GM19023 (cell line): Measurements from ENCODE around the gene C4orf51.
A peak's percentile ranks its signal among the peaks of the same experiment; 100 is the strongest.

ENCODE experiments used
- ATAC-seq: cut with Tn5 transposase; IDR thresholded peaks from one replicate; pipeline ENCODE4 v1.9.1; 2021; ENCODE audit warnings: mild to moderate bottlenecking, moderate library complexity; ENCODE audit not compliant: unreplicated experiment

The C4orf51 gene

GRCh38 chr4:145755802-145756201 is 75.9 kb downstream of the C4orf51 start:
- ATAC-seq, result no peak

GRCh38 chr4:145756244-145756643 is 76.3 kb downstream of the C4orf51 start:
- ATAC-seq, result no peak

DNA sequence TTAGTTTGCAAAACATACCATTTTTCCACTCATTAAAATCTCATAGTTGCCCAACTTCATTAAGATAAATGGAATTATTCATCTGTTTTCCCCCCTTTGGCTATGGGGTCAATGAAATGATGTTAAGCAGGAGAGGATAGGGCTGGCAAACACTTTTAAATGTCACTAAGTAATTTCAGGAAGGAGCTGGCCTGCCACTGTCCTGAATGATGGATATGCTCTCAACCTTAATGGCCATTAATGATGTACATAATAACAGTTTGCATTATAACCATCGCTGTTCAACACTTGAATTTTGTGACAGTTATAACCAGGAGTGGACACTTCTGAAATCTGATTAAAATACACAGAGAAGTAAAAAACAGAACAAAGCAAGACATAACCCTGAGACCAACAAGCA is 77.2 kb downstream of the C4orf51 start:
- no peak for ATAC-seq

- no peak for ATAC-seq
Observed at GRCh38 chr4:145760176-145760575, 80.2 kb downstream of the C4orf51 start.

DNA sequence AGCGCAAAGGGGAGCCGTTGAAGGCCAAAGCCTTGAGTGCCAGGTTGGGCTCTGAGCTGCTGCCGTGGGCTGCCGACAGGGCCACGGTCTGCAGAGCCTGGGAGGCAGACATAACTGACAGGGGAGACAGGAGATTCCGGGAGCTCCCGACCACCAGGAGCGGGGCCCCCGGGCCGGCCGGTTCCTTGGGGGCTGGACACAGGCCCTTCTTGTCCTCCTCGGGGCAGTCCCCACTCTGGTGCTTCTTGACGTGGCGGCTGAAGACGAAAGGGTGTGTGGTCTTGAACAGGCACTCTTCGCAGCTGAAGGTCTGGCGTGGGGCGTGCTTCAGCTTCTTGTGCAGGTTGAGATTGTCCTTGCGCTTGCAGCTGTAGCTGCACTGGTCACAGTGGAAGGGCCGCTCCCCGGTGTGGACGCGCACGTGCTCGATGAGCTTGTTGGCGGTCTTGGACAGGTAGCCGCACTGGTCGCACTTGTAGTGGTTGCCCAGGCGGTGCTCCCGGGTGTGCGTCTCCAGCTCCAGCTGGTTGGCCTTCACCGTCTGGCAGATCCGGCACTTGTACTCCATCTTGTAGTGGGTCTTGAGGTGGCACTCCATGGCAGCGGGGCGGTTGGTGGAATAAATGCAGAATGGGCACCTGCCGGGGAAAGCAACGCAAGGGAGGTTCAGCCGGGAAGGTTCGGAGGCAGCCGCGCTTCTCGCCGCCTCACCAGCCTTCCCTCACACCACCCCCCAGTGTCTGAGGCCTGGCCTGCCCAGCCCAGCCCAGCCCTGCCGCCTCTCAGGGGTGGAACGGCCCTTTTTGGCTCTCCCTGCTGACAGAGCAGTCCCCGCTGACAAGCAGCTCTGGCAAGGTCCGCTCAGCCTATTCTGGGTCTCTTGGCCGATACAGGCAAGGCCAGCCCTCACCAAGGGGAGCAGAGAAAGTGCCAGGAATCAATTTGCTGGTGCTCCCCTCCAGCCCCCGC is 81.3 kb downstream of the C4orf51 start:
- no peak for ATAC-seq

- no peak for ATAC-seq
Observed at GRCh38 chr4:145762719-145763118, 82.8 kb downstream of the C4orf51 start.

- no peak for ATAC-seq
Observed at GRCh38 chr4:145763399-145763798, 83.5 kb downstream of the C4orf51 start.

DNA sequence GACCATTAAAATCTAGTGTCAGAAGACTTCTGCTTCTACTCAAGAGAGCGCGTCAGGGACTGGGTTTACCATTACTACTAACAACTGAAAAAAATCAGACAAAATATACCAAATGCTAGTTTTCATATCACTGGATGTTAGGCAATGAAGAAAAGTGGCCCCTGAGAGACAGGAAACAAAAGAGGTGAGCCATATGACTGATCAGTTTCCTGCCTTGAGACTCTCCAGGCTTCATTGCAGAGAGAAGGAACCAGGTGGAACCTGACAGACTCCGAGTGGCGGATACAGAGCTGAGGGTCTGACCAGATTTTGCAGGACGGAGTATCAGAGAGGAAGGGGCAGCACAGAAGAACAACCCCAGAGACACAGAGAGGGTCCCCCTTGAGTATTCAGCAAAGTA is 86.3 kb downstream of the C4orf51 start:
- no peak for ATAC-seq

- no peak for ATAC-seq
Observed at GRCh38 chr4:145769450-145770037, 89.6 kb downstream of the C4orf51 start.

- no peak for ATAC-seq
Observed at GRCh38 chr4:145770124-145770523, 90.2 kb downstream of the C4orf51 start.

DNA sequence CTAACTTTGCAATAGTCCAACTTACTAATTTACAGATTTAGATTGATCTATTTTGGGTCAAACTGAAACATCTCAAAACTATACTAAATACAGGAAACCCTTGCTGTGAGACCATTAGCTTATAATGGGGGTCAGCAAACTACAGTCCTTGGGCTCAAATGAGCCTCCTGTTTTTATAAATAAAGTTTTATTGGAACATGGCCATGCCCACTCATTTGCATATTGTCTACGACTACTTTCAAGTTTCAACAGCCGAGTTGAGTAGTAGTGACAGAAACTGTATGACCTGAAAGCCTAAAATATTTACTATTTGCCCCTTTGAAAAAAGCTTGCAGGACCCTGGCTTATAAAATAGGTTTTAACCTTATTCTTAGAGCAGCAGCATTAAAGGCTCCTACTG is 92.4 kb downstream of the C4orf51 start:
- ATAC-seq, result no peak

GRCh38 chr4:145773581-145774234 is 93.8 kb downstream of the C4orf51 start:
- ATAC-seq, result peak; percentile 90

- ATAC-seq, result peak; percentile 9
Observed at GRCh38 chr4:145774473-145774872, 94.5 kb downstream of the C4orf51 start.

- ATAC-seq, result no peak
Observed at GRCh38 chr4:145775406-145775805, 95.5 kb downstream of the C4orf51 start.

GRCh38 chr4:145776208-145776607 is 96.3 kb downstream of the C4orf51 start:
- ATAC-seq, result no peak

GRCh38 chr4:145779319-145779801 is 99.4 kb downstream of the C4orf51 start:
- ATAC-seq, result no peak

DNA sequence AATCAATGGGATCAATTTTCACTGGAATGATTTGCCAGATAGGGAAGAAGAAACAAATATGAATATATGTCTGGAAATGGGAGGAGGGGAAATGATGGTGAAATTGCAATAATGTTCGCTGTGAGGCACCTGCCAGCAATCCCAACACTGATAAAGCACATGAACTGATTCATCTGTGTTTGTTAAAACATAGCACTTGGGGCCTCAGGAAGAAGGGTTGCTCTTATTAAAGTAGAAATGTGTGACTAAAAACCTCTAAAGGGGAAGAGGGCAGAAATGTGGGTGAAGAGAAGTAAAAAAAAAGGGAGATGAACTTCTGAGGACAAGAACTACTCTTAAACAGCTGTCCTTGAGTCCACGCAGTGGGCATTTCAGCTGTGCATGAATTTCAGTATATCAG is 101.4 kb downstream of the C4orf51 start:
- no peak for ATAC-seq
